H1 (cell line): ENCODE measurements around the gene TPD52L2. TPM values are rescaled to one million over a fixed set of nuclear protein-coding genes. Genes with fewer than 3 reads are reported as not detected.

Experiments
- MAFK ChIP-seq: IDR thresholded peaks from 2 replicates; pipeline ENCODE4 v1.6.1; 2012; ENCODE audit warnings: low read depth, mild to moderate bottlenecking, improper control_type of control experiment, low read length
- SIX5 ChIP-seq: IDR thresholded peaks from 2 replicates; pipeline ENCODE4 v1.6.1; 2011; ENCODE audit warnings: mild to moderate bottlenecking, low read depth, low read length
- TBP ChIP-seq: IDR thresholded peaks from 2 replicates; pipeline ENCODE4 v1.6.1; 2011; ENCODE audit warnings: low read depth, low read length, improper control_type of control experiment
- polyA plus RNA-seq, 7 experiments: library from polyadenylated mRNA; depleted of rRNA in 3 of 7; stranded (reverse) in 5 of 7; unstranded in 2 of 7; fragments of >200 nt in 5 of 7; fragments of 200-250 nt in 2 of 7; gene quantifications; 1 replicate in 5 of 7; 2 replicates in 1 of 7; 4 replicates in 1 of 7; pipeline versions ENCODE4 v1.2.1 to v1.2.3, GENCODE V29; 2011 to 2013; ENCODE audit warnings: missing spikeins in 2 of 7, mixed read lengths in 2 of 7
- total RNA-seq: library from RNA; stranded (reverse); fragmentation: NEBNext Ultra II Directional; extraction: Animal tissue kit (Norgen Biotek cat#: 25700); gene quantifications from 2 replicates; pipeline ENCODE4 v1.2.1, GENCODE V29; 2021
- TF ChIP-seq, protein P1 (sequence below): fragments of 300-600 bp; sonication (generic); IDR thresholded peaks from 2 replicates; pipeline ENCODE4 v1.7.1; 2012; ENCODE audit warnings: low read length, moderate library complexity, mild to moderate bottlenecking, inconsistent platforms; ENCODE audit not compliant: insufficient replicate concordance
- TF ChIP-seq, protein P2 (sequence below): IDR thresholded peaks from 2 replicates; pipeline ENCODE4 v1.6.1; 2012; ENCODE audit warnings: inconsistent platforms

Gene TPD52L2
- total and polyA plus RNA-seq, 2 of the 8 experiments (the other 6 are each of a cell fraction or from before 2014, with no cell fraction given): 77.1 to 80.2 TPM

DNA sequence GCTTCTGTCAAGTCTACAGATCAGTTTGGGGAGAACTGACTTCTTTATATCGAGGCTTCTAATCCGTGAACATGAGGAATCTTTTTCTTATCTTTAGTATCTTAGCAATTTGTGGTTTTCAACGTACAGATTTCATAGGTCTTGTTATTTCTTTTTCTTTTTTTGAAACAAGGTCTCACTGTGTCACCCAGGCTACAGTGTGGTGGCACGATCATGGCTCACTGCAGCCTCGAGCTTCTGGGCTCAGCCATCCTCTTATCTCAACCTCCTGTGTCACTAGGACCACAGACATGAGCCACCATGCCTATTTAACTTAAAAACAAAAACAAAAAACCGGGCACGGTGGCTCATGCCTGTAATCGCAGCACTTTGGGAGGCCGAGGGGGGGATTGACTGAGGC lies 59.2 kb downstream of the TPD52L2 start (continued):
- TF ChIP-seq, protein P1, sequence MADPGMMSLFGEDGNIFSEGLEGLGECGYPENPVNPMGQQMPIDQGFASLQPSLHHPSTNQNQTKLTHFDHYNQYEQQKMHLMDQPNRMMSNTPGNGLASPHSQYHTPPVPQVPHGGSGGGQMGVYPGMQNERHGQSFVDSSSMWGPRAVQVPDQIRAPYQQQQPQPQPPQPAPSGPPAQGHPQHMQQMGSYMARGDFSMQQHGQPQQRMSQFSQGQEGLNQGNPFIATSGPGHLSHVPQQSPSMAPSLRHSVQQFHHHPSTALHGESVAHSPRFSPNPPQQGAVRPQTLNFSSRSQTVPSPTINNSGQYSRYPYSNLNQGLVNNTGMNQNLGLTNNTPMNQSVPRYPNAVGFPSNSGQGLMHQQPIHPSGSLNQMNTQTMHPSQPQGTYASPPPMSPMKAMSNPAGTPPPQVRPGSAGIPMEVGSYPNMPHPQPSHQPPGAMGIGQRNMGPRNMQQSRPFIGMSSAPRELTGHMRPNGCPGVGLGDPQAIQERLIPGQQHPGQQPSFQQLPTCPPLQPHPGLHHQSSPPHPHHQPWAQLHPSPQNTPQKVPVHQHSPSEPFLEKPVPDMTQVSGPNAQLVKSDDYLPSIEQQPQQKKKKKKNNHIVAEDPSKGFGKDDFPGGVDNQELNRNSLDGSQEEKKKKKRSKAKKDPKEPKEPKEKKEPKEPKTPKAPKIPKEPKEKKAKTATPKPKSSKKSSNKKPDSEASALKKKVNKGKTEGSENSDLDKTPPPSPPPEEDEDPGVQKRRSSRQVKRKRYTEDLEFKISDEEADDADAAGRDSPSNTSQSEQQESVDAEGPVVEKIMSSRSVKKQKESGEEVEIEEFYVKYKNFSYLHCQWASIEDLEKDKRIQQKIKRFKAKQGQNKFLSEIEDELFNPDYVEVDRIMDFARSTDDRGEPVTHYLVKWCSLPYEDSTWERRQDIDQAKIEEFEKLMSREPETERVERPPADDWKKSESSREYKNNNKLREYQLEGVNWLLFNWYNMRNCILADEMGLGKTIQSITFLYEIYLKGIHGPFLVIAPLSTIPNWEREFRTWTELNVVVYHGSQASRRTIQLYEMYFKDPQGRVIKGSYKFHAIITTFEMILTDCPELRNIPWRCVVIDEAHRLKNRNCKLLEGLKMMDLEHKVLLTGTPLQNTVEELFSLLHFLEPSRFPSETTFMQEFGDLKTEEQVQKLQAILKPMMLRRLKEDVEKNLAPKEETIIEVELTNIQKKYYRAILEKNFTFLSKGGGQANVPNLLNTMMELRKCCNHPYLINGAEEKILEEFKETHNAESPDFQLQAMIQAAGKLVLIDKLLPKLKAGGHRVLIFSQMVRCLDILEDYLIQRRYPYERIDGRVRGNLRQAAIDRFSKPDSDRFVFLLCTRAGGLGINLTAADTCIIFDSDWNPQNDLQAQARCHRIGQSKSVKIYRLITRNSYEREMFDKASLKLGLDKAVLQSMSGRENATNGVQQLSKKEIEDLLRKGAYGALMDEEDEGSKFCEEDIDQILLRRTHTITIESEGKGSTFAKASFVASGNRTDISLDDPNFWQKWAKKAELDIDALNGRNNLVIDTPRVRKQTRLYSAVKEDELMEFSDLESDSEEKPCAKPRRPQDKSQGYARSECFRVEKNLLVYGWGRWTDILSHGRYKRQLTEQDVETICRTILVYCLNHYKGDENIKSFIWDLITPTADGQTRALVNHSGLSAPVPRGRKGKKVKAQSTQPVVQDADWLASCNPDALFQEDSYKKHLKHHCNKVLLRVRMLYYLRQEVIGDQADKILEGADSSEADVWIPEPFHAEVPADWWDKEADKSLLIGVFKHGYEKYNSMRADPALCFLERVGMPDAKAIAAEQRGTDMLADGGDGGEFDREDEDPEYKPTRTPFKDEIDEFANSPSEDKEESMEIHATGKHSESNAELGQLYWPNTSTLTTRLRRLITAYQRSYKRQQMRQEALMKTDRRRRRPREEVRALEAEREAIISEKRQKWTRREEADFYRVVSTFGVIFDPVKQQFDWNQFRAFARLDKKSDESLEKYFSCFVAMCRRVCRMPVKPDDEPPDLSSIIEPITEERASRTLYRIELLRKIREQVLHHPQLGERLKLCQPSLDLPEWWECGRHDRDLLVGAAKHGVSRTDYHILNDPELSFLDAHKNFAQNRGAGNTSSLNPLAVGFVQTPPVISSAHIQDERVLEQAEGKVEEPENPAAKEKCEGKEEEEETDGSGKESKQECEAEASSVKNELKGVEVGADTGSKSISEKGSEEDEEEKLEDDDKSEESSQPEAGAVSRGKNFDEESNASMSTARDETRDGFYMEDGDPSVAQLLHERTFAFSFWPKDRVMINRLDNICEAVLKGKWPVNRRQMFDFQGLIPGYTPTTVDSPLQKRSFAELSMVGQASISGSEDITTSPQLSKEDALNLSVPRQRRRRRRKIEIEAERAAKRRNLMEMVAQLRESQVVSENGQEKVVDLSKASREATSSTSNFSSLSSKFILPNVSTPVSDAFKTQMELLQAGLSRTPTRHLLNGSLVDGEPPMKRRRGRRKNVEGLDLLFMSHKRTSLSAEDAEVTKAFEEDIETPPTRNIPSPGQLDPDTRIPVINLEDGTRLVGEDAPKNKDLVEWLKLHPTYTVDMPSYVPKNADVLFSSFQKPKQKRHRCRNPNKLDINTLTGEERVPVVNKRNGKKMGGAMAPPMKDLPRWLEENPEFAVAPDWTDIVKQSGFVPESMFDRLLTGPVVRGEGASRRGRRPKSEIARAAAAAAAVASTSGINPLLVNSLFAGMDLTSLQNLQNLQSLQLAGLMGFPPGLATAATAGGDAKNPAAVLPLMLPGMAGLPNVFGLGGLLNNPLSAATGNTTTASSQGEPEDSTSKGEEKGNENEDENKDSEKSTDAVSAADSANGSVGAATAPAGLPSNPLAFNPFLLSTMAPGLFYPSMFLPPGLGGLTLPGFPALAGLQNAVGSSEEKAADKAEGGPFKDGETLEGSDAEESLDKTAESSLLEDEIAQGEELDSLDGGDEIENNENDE: no peak
- TF ChIP-seq, protein P2, sequence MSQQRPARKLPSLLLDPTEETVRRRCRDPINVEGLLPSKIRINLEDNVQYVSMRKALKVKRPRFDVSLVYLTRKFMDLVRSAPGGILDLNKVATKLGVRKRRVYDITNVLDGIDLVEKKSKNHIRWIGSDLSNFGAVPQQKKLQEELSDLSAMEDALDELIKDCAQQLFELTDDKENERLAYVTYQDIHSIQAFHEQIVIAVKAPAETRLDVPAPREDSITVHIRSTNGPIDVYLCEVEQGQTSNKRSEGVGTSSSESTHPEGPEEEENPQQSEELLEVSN: no peak
- TF ChIP-seq SIX5 (no peak), TBP (no peak), MAFK (no peak)
- TF ChIP-seq, all 59 proteins: peak for 0
